GM23338 (cell line): ENCODE results near the gene HRH3. TPM values are rescaled to one million over a fixed set of nuclear protein-coding genes. Genes with fewer than 3 reads are reported as not detected.
A peak's percentile ranks its signal among the peaks of the same experiment; 100 is the strongest.

Experiments used
- ATAC-seq: fragments of 200-7000 bp; cut with Tn5 transposase; 3 replicates; pipeline ENCODE4 v1.9.1; 2020
- DNase-seq: peaks from one replicate; pipeline ENCODE4 v3.0.0-alpha.2; 2015; ENCODE audit warnings: low spot score
- H2AFZ ChIP-seq: fragments of 200-600 bp; sonication (generic); 2 replicates; pipeline ENCODE4 v1.8.0; 2016; ENCODE audit warnings: antibody characterized with exemption, mild to moderate bottlenecking, moderate library complexity
- H3F3A ChIP-seq: fragments of 200-600 bp; sonication (generic); replicated peaks from 2 replicates; pipeline ENCODE4 v1.8.0; 2017; ENCODE audit warnings: antibody characterized with exemption, mixed run types, low read depth
- H3K27ac ChIP-seq: fragments of 200-600 bp; sonication (generic); 2 replicates; pipeline ENCODE4 v1.6.1; 2016; ENCODE audit warnings: low read depth
- H3K27me3 ChIP-seq: fragments of 200-600 bp; sonication (generic); 2 replicates; pipeline ENCODE4 v1.8.0; 2016; ENCODE audit warnings: mild to moderate bottlenecking, mixed run types, moderate library complexity; ENCODE audit not compliant: insufficient read depth
- H3K36me3 ChIP-seq: fragments of 200-600 bp; sonication (generic); 2 replicates; pipeline ENCODE4 v1.8.0; 2016; ENCODE audit warnings: mild to moderate bottlenecking; ENCODE audit not compliant: insufficient read depth
- H3K4me1 ChIP-seq: fragments of 200-600 bp; sonication (generic); 2 replicates; pipeline ENCODE4 v1.8.0; 2016; ENCODE audit warnings: mild to moderate bottlenecking, moderate library complexity; ENCODE audit not compliant: insufficient read depth
- H3K4me2 ChIP-seq: fragments of 200-600 bp; sonication (generic); 2 replicates; pipeline ENCODE4 v1.7.1; 2017; ENCODE audit warnings: mixed run types
- H3K4me3 ChIP-seq: fragments of 200-600 bp; sonication (generic); 2 replicates; pipeline ENCODE4 v1.6.1; 2016; ENCODE audit warnings: mixed run types
- H3K79me2 ChIP-seq: fragments of 200-600 bp; sonication (generic); replicated peaks from 2 replicates; pipeline ENCODE4 v1.8.0; 2017; ENCODE audit warnings: mild to moderate bottlenecking; ENCODE audit not compliant: insufficient read depth
- H3K9me2 ChIP-seq: fragments of 200-600 bp; sonication (generic); 2 replicates; pipeline ENCODE4 v1.8.0; 2017; ENCODE audit not compliant: insufficient read depth
- H4K20me1 ChIP-seq: fragments of 200-600 bp; sonication (generic); replicated peaks from 2 replicates; pipeline ENCODE4 v1.8.0; 2017; ENCODE audit warnings: mild to moderate bottlenecking; ENCODE audit not compliant: insufficient read depth
- H3K27ac Mint-ChIP-seq: 2 replicates; pipeline ENCODE4 v1.8.0; 2020; ENCODE audit warnings: inconsistent platforms, mild to moderate bottlenecking, moderate library complexity, mixed read lengths
- H3K27me3 Mint-ChIP-seq: 3 replicates; pipeline ENCODE4 v1.8.0; 2022; ENCODE audit warnings: low read depth, mild to moderate bottlenecking, moderate library complexity, mixed read lengths, inconsistent platforms; ENCODE audit not compliant: insufficient read depth, poor library complexity
- H3K36me3 Mint-ChIP-seq: 3 replicates; pipeline ENCODE4 v1.8.0; 2021; ENCODE audit warnings: low read depth, mild to moderate bottlenecking, inconsistent platforms, moderate library complexity, mixed read lengths
- H3K4me1 Mint-ChIP-seq: 3 replicates; pipeline ENCODE4 v1.8.0; 2020; ENCODE audit warnings: mild to moderate bottlenecking, inconsistent platforms, mixed read lengths
- H3K4me3 Mint-ChIP-seq: 3 replicates; pipeline ENCODE4 v1.8.0; 2021; ENCODE audit warnings: moderate library complexity, mild to moderate bottlenecking, inconsistent platforms, mixed read lengths
- H3K9me3 Mint-ChIP-seq: 3 replicates; pipeline ENCODE4 v1.8.0; 2020; ENCODE audit warnings: moderate library complexity, mild to moderate bottlenecking, inconsistent platforms, mixed read lengths
- CREB1 ChIP-seq: fragments of 250-450 bp; sonication (Bioruptor Pico); IDR thresholded peaks from 2 replicates; pipeline ENCODE4 v1.5.0; 2020; ENCODE audit warnings: low read depth, mild to moderate bottlenecking, moderate library complexity
- EZH2 ChIP-seq: fragments of 200-600 bp; sonication (generic); IDR thresholded peaks from one replicate; pipeline ENCODE4 v1.8.0; 2017; ENCODE audit warnings: antibody characterized with exemption, mild to moderate bottlenecking, low read depth; ENCODE audit not compliant: unreplicated experiment
- EZH2phosphoT487 ChIP-seq: fragments of 200-600 bp; sonication (generic); IDR thresholded peaks from one replicate; pipeline ENCODE4 v1.8.1; 2018; ENCODE audit warnings: antibody characterized with exemption; ENCODE audit not compliant: unreplicated experiment
- POLR2AphosphoS5 ChIP-seq: IDR thresholded peaks from 2 replicates; pipeline ENCODE4 v1.6.1; 2016; ENCODE audit warnings: antibody characterized with exemption, low read depth
- REST ChIP-seq: IDR thresholded peaks from one replicate; pipeline ENCODE4 v1.6.1; 2018; ENCODE audit warnings: antibody characterized with exemption; ENCODE audit not compliant: unreplicated experiment
- ZNF114 ChIP-seq: fragments of 250-450 bp; sonication (Bioruptor Pico); IDR thresholded peaks from 2 replicates; pipeline ENCODE4 v1.5.0; 2020; ENCODE audit warnings: mild to moderate bottlenecking, moderate library complexity
- ZNF331 ChIP-seq: fragments of 250-450 bp; sonication (Bioruptor Pico); IDR thresholded peaks from 2 replicates; pipeline ENCODE4 v1.5.0; 2020; ENCODE audit warnings: low read depth, mild to moderate bottlenecking, moderate library complexity
- ZNF462 ChIP-seq: fragments of 250-450 bp; sonication (Bioruptor Pico); IDR thresholded peaks from 2 replicates; pipeline ENCODE4 v1.5.0; 2020; ENCODE audit warnings: mild to moderate bottlenecking, moderate library complexity
- polyA plus RNA-seq: library from polyadenylated mRNA; unstranded; fragments of >200 nt; fragmentation: Nextera tagmentation; extraction: Ambion mirVana; gene quantifications from 2 replicates; pipeline ENCODE4 v1.2.1, GENCODE V29; 2016
- total RNA-seq: library from RNA; depleted of rRNA; stranded (reverse); fragments of >200 nt; shearing (Covaris generic); gene quantifications from 2 replicates; pipeline ENCODE4 v1.2.3, GENCODE V29; 2014

The HRH3 gene
- total and polyA plus RNA-seq, 2 experiments from 2014 or later, result 1.5 to 5.2 TPM

GRCh38 chr20:62269871-62270270 is 49.8 kb upstream of the HRH3 start:
- peaks cover 36% of the 10 kb centered on the region for H3K36me3 Mint-ChIP-seq
- no peaks in the 10 kb centered on the region for H3K27me3 ChIP-seq
- H3K9me3 Mint-ChIP-seq, result peaks cover 10% of the 10 kb centered on the region; the same call in 2 of the 3 replicates
- peak; percentile 25 for DNase-seq
- H3K4me2 ChIP-seq, result no peak overlapping the region
- ATAC-seq, result peak; percentile 37; the same call in 1 of the 3 replicates
- no peak overlapping the region for H3K4me3 Mint-ChIP-seq
- H3K9me2 ChIP-seq, result no peaks in the 10 kb centered on the region
- 0 out of 2 replicates have a peak overlapping the region, but pooled peaks have one; percentile 0 for H3K27ac Mint-ChIP-seq
- TF ChIP-seq POLR2AphosphoS5 (no peak), CREB1 (no peak), REST (no peak), EZH2phosphoT487 (no peak), ZNF331 (CRISPR knock-in tag) (no peak)
- H3K4me3 ChIP-seq, result no peak overlapping the region
- no peaks in the 10 kb centered on the region; the same call in 1 of the 2 replicates for H4K20me1 ChIP-seq
- peaks cover 11% of the 10 kb centered on the region for H3K36me3 ChIP-seq
- H3F3A ChIP-seq, result no peaks in the 10 kb centered on the region
- H2AFZ ChIP-seq, result no peak overlapping the region
- H3K27ac ChIP-seq, result no peak overlapping the region
- no peaks in the 10 kb centered on the region for H3K79me2 ChIP-seq
- H3K4me1 ChIP-seq, result no peaks in the 10 kb centered on the region
- H3K27me3 Mint-ChIP-seq, result peaks cover 2% of the 10 kb centered on the region
- peaks cover 3% of the 10 kb centered on the region; the same call in 1 of the 3 replicates for H3K4me1 Mint-ChIP-seq

GRCh38 chr20:62269378-62269777 is 49.3 kb upstream of the HRH3 start:
- no peaks in the 10 kb centered on the region for H3K4me1 ChIP-seq
- H2AFZ ChIP-seq, result no peak overlapping the region
- Mint-ChIP-seq H3K4me3 (no peak overlapping the region), H3K4me1 (peaks cover 3% of the 10 kb centered on the region; the same call in 1 of the 3 replicates), H3K9me3 (peaks cover 13% of the 10 kb centered on the region; the same call in 2 of the 3 replicates), H3K27ac (peak overlapping the region; percentile 0; the same call in 1 of the 2 replicates), H3K36me3 (peaks cover 41% of the 10 kb centered on the region), H3K27me3 (peaks cover 2% of the 10 kb centered on the region)
- no peak for DNase-seq
- H3K4me2 ChIP-seq, result no peak overlapping the region
- no peak for ATAC-seq
- H3K27ac ChIP-seq, result no peak overlapping the region
- no peaks in the 10 kb centered on the region for H3K79me2 ChIP-seq
- H4K20me1 ChIP-seq, result no peaks in the 10 kb centered on the region; the same call in 1 of the 2 replicates
- H3K4me3 ChIP-seq, result no peak overlapping the region
- H3K27me3 ChIP-seq, result no peaks in the 10 kb centered on the region
- no peaks in the 10 kb centered on the region for H3F3A ChIP-seq
- peaks cover 16% of the 10 kb centered on the region for H3K36me3 ChIP-seq
- H3K9me2 ChIP-seq, result no peaks in the 10 kb centered on the region
- no peak for TF ChIP-seq ZNF462
- no peak for TF ChIP-seq ZNF331 (CRISPR knock-in tag)
- TF ChIP-seq POLR2AphosphoS5, result no peak
- no peak for TF ChIP-seq EZH2
- no peak for TF ChIP-seq REST
- TF ChIP-seq ZNF114 (CRISPR knock-in tag), result no peak
- TF ChIP-seq EZH2phosphoT487, result no peak
